Skeletal muscle satellite cell (primary cell): Measurements from ENCODE around the gene SIL1.
"Not testable (repeated sequence)": the region's sequence is repeated elsewhere in the genome, so short reads cannot be mapped to it uniquely, and the experiment has no call there.

Experiments
- H3K27me3 ChIP-seq: 2 replicates; pipeline ENCODE4 v1.7.0; 2013; ENCODE audit warnings: low read length; ENCODE audit not compliant: control insufficient read depth, insufficient read depth
- H3K36me3 ChIP-seq: 2 replicates; pipeline ENCODE4 v1.7.0; 2013; ENCODE audit warnings: mild to moderate bottlenecking, control low read depth, low read length; ENCODE audit not compliant: insufficient read depth
- H3K4me1 ChIP-seq: 2 replicates; pipeline ENCODE4 v1.7.0; 2013; ENCODE audit warnings: low read length; ENCODE audit not compliant: control insufficient read depth, insufficient read depth
- H3K4me2 ChIP-seq: 2 replicates; pipeline ENCODE4 v1.7.0; 2013; ENCODE audit warnings: mild to moderate bottlenecking, low read length
- H3K4me3 ChIP-seq: 2 replicates; pipeline ENCODE4 v1.7.0; 2013; ENCODE audit warnings: low read length
- H3K9ac ChIP-seq: 2 replicates; pipeline ENCODE4 v1.7.0; 2013; ENCODE audit warnings: mild to moderate bottlenecking, low read depth, low read length, moderate library complexity
- H3K9me3 ChIP-seq: replicated peaks from 2 replicates; pipeline ENCODE4 v1.7.0; 2013; ENCODE audit warnings: mild to moderate bottlenecking, control low read depth, low read length

SIL1 gene

DNA sequence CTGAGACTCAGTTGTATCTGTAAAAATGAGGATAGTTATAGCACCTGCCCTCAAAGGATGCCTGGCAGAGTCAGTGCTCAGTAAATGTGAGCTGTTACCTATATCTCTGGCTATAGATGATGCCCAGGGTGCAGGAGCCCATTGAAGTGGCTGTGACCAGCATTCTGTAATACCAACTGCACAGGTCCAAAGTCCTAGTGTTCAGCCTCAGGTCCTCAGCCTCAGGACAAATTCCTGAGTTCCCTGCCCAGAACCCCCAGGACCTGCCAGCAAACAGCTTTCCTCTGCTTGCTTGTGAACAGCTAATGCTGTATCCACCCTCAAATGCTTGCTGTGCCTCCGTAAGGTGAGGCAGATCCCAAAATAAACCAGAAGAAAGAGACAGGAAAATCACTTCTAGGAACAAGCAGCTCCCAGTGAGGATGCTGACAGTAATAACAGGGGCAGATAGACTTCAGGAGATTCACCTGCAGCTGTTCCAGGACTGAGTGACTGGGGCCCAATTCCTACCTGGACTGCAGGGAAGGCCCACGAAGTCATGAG lies 80.8 kb downstream of the SIL1 start:
- Histone ChIP-seq H3K9ac (no peak overlapping the region), H3K4me1 (no peaks in the 10 kb centered on the region), H3K27me3 (no peaks in the 10 kb centered on the region), H3K9me3 (no peaks in the 10 kb centered on the region), H3K36me3 (peaks cover 40% of the 10 kb centered on the region), H3K4me3 (no peak overlapping the region), H3K4me2 (no peak overlapping the region)

DNA sequence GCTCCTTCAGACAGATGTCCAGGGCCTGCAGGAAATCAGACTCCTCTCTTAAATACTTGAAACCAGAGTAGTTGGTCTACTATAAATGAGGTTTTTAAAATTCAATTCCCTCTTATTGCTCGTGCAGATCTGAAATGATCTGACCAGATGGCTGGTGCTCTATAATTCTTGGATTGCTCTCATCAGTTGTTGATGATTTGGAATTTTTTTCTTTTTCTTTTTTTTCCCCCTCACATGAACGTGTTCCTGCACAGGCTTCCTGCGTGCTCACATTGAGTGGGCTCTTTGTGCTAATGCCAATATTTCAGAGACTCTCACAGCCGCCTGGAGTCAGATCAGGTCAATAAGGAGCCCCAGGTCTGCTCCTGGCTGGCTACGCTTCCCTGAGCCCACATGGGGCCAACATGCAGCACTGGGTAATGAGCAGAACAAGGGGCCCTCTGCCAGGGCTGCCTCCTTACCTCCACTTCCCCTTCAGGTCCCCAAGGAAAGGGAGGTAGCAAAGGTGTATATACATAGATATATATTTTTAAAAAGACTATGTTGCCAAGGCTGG lies 82.0 kb downstream of the SIL1 start:
- no peak overlapping the region for H3K4me2 ChIP-seq
- H3K4me3 ChIP-seq = no peak overlapping the region
- no peak overlapping the region for H3K9ac ChIP-seq
- H3K27me3 ChIP-seq = no peaks in the 10 kb centered on the region
- H3K9me3 ChIP-seq = no peaks in the 10 kb centered on the region
- H3K36me3 ChIP-seq = peaks cover 38% of the 10 kb centered on the region
- H3K4me1 ChIP-seq = no peaks in the 10 kb centered on the region

DNA sequence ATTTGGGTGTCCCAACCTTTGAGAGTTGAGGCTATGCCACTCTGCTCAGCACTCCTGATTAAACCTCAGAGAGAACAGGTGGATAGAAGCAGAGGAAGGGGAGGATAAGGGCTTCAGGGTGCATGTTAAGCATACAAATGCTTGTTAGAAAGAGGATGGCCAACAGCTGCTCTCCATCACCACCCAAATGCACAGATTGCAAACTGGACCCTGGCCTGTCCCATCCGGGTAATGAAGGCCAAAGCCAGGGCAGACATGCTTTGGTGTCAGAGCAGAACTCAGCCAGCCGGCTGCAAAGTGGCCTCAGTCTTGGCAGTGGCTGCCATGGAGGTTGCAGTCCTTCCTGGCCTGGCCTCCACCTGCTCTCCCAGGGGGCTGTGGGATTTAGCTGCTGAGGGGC lies 84.3 kb downstream of the SIL1 start:
- Histone ChIP-seq H3K36me3 (peaks cover 15% of the 10 kb centered on the region), H3K4me2 (no peak overlapping the region), H3K9ac (no peak overlapping the region), H3K4me1 (no peaks in the 10 kb centered on the region), H3K9me3 (no peaks in the 10 kb centered on the region), H3K27me3 (no peaks in the 10 kb centered on the region), H3K4me3 (no peak overlapping the region)

DNA sequence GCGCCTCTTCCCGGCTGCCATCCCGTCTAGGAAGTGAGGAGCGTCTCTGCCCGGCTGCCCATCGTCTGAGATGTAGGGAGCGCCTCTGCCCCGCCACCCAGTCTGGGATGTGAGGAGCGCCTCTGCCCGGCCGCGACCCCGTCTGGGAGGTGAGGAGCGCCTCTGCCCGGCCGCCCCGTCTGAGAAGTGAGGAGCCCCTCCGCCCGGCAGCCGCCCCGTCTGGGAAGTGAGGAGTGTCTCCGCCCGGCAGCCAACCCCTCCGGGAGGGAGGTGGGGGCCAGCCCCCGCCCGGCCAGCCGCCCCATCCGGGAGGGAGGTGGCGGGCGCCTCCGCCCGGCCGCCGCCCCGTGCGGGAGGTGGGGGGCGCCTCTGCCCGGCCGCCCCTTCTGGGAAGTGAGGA lies 85.8 kb downstream of the SIL1 start:
- not testable (repeated sequence) for H3K4me3 ChIP-seq, H3K9ac ChIP-seq, H3K27me3 ChIP-seq, H3K4me1 ChIP-seq, H3K36me3 ChIP-seq, H3K4me2 ChIP-seq, H3K9me3 ChIP-seq

DNA sequence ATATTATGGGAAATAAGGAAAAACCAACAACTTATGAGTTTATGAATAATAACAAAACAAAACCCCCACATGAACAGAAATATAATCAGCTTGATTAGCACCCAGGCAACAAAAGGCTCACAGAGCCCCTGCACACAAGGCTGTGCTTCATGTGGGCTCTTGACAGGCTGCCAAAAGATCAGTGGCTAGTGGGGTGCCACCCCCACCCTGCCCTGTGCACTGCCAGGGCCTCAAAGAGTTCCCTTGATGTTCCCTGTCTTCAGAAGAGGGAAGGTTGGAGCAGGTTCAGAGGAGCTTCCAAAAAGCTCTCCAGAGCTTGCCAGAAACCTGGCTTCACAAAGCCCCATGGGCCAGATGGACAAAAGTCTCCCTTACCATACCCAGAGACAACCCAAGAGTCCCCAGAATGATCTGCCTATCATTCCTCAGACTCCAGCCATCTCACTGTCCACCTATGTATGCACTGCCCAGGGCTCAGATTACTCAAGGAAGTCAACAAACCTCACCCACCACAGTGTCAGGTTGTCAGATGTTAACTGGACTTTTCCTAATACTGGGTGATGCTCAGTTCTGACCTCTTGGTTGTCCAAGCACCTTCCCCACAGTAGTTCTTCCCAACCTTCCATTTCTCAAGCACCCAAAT lies 87.5 kb downstream of the SIL1 start:
- Histone ChIP-seq H3K4me2 (no peak overlapping the region), H3K36me3 (peaks cover 3% of the 10 kb centered on the region), H3K27me3 (no peaks in the 10 kb centered on the region)

DNA sequence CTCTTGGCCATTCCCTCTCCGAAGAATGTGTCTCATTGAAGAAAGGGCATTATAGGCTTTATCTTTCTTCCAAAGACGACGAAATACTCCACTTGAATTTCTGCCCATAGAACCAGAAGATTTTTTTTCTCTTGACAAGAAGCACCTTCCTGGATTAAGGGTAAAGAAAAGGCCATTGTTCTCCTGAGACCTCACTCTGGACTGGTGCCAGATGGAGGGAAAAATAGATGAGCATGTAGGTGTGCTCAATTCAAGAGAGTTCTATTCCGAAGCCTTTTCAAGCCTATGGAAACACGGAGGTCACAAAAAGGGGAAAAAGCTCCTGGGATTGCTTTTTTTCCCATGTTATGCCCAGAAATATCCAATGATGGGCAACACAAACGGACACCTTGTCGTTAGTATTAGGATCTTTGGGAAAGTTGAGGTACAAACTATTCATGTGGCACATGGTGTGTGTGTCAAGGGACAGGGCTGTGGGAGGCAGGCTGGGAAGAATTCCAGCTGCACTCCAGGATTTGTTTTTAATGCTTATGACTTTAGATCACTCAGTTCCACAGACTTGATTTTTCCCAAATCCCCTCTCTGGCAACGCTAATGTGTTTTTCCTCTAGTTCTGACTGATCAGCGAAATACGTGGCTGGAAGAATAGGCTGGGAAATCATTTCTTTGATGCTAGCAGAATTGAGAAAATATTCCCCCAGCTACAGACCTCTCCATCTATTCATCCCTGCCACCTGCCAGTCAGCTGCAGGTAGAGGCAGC lies 89.9 kb downstream of the SIL1 start:
- Histone ChIP-seq H3K4me1 (peaks cover 25% of the 10 kb centered on the region), H3K9ac (no peak overlapping the region), H3K4me3 (no peak overlapping the region), H3K4me2 (no peak overlapping the region), H3K27me3 (no peaks in the 10 kb centered on the region), H3K9me3 (no peaks in the 10 kb centered on the region), H3K36me3 (no peaks in the 10 kb centered on the region)

More for the DNA sequence above, 87.5 kb downstream of the SIL1 start:
- Histone ChIP-seq H3K4me1 (peaks cover 10% of the 10 kb centered on the region), H3K9ac (no peak overlapping the region), H3K9me3 (no peaks in the 10 kb centered on the region), H3K4me3 (no peak overlapping the region)

DNA sequence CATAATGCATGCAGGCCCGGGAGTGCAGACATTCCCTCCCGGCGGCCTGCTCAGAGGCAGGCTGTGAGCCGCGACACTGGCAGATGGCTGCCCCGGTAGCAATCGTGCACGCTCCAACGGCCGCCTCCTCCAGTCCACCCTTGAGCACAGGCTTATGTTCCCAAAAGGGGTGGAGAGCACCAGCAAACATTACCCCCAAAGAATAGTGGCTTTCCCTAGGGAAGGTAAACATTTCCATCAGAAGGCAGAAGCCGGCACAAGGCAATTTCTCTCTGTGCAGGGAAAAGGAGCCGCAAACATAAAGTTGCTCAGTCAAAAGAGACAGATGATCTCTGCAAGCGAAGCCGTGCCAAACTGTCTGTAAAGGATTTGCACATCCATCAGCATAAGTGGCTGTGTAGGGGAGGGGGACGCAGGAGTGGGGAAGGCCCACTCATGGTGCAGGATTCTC lies 92.5 kb downstream of the SIL1 start:
- H3K27me3 ChIP-seq = no peaks in the 10 kb centered on the region
- peaks cover 25% of the 10 kb centered on the region for H3K4me1 ChIP-seq
- no peak overlapping the region for H3K9ac ChIP-seq
- peak overlapping the region; percentile 70 for H3K4me2 ChIP-seq
- H3K36me3 ChIP-seq = no peaks in the 10 kb centered on the region
- H3K9me3 ChIP-seq = no peaks in the 10 kb centered on the region
- H3K4me3 ChIP-seq = no peak overlapping the region

DNA sequence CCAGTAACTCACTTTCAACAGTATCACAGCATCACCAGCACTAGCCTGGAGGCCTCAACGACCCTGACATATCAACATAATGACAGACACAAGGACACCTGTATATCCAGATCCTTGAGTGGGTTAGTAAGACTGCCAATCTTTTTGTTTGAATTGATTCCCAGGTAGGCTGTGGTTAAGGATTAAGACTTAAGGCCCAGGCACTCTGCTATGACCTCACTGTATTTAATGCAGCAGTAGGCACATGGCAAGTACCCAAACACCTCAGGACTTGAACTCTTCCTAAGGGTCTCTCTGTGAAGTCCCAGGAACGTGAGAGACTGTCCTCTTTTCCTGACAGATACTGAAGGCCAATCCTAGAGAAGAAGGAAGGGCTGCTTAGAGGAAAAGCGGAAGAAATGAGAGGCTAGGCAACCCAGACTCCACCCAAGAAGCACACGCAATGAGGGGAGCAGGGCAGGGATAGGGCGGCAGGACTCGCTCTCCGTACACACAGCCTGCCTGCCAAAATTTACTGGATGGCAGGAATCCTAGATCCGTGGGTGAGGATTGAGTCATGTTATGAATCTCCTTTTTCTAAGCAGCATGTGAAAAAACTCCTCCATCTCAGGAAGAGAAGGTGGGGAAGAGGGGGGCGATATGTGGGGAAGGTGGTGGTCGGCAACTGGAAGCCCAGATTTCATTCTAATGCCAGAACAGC lies 93.4 kb downstream of the SIL1 start:
- H3K4me2 ChIP-seq = peak overlapping the region; percentile 70
- H3K4me3 ChIP-seq = peak overlapping the region; percentile 35
- H3K9ac ChIP-seq = peak overlapping the region; percentile 48
- H3K36me3 ChIP-seq = no peaks in the 10 kb centered on the region
- no peaks in the 10 kb centered on the region for H3K27me3 ChIP-seq
- no peaks in the 10 kb centered on the region for H3K9me3 ChIP-seq
- peaks cover 25% of the 10 kb centered on the region for H3K4me1 ChIP-seq

DNA sequence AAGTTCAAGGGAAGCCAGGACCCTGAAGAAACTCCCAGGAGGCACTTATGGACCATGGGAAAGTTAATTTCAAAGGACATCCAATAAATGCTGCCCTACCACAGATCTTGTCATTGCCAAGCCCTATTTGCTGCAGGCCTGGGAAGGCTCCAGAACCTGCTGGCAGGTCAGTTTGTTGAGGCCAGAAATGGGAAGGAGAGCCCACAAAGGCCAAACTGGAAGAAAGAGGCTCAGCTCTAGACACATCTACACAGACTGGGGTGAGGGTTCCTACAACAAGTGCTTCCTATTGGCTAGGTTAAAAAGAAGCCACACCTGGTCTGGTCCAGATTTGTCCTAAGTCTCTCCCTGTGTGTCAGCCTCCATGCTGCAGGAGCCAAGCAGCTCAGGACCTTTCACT lies 94.4 kb downstream of the SIL1 start:
- Histone ChIP-seq H3K27me3 (no peaks in the 10 kb centered on the region), H3K4me2 (no peak overlapping the region), H3K36me3 (no peaks in the 10 kb centered on the region), H3K9me3 (no peaks in the 10 kb centered on the region), H3K4me3 (no peak overlapping the region), H3K4me1 (peaks cover 25% of the 10 kb centered on the region), H3K9ac (no peak overlapping the region)

DNA sequence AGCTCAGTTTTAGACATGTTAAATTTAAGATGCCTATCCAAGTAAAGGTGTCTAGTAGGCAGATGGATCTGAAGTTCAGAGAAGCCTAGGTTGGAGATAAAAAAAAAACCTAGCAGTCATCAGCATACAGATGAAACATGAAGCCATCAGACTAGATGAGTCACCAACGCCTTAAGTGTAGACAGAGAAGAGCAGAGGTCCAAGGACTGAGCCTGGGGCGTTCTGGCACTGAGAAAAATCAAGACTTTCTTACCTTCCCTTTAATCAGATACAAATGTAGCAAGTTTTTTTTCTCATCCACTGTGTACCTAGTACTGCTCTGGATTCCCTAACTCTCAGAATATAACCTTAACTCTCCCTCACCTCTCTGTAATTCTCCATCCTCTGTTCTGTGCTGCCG lies 97.3 kb downstream of the SIL1 start:
- H3K36me3 ChIP-seq = no peaks in the 10 kb centered on the region
- no peak overlapping the region for H3K4me3 ChIP-seq
- peaks cover 17% of the 10 kb centered on the region for H3K4me1 ChIP-seq
- no peaks in the 10 kb centered on the region for H3K9me3 ChIP-seq
- no peak overlapping the region for H3K4me2 ChIP-seq
- no peaks in the 10 kb centered on the region for H3K27me3 ChIP-seq
- no peak overlapping the region for H3K9ac ChIP-seq
